Type B pancreatic cell (in vitro differentiated cells): ENCODE measurements around the gene SNAI1. TPM values are rescaled to one million over a fixed set of nuclear protein-coding genes. Genes with fewer than 3 reads are reported as not detected.
A peak's percentile ranks its signal among the peaks of the same experiment; 100 is the strongest.
"Not testable (repeated sequence)": the region's sequence is repeated elsewhere in the genome, so short reads cannot be mapped to it uniquely, and the experiment has no call there.

Experiments used
- DNase-seq: peaks from one replicate; pipeline ENCODE4 v3.0.0; 2021; ENCODE audit warnings: mixed read lengths; ENCODE audit not compliant: unreplicated experiment; ENCODE audit errors: extremely low spot score
- H3K27ac Mint-ChIP-seq: 2 replicates; pipeline ENCODE4 v1.8.0; 2021; ENCODE audit warnings: mild to moderate bottlenecking, mixed read lengths
- H3K27me3 Mint-ChIP-seq: 2 replicates; pipeline ENCODE4 v1.8.0; 2021; ENCODE audit warnings: mixed read lengths
- H3K36me3 Mint-ChIP-seq: 2 replicates; pipeline ENCODE4 v1.8.0; 2021; ENCODE audit warnings: mixed read lengths
- H3K4me1 Mint-ChIP-seq: one replicate; pipeline ENCODE4 v1.8.0; 2021; ENCODE audit warnings: mixed read lengths; ENCODE audit not compliant: unreplicated experiment
- H3K4me3 Mint-ChIP-seq: 2 replicates; pipeline ENCODE4 v1.8.0; 2021; ENCODE audit warnings: mild to moderate bottlenecking, mixed read lengths
- H3K9me3 Mint-ChIP-seq: 2 replicates; pipeline ENCODE4 v1.8.0; 2021; ENCODE audit warnings: mixed read lengths
- total RNA-seq: library from RNA; stranded (reverse); gene quantifications from 2 replicates; pipeline ENCODE4 v1.2.1, GENCODE V29; 2021; ENCODE audit warnings: low replicate concordance
- TF ChIP-seq, protein P1 (sequence below): fragments of 200-600 bp; sonication (generic); conservative IDR thresholded peaks from 2 replicates; pipeline ENCODE4 v1.5.0; 2021; ENCODE audit warnings: antibody characterized with exemption, mild to moderate bottlenecking

Gene SNAI1
- total RNA-seq, 1 donor from 2014 or later, result 30.8 TPM

DNA sequence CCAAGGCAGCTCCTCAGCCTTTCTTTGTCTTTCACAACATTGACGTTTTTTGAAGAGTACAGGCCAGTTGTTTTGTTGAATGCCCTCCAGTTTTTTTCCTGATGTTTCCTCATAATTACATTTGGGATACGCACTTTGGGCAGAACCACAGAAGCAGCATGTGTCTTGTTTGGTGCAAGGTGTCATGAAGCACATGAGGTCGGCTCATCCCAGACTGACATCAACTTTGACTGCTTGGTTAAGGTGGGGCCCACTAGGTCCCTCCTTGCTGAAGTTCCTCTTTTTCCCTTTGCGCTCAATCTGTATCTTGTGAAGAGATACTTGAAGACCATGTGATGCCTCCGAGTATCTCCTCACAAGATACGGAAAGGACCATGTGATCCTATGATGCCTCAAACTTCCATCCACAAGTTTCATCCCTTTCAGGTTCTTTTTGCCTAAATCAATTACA lies 10.5 kb downstream of the SNAI1 start:
- Mint-ChIP-seq H3K4me1 (peaks cover 37% of the 10 kb centered on the region), H3K27ac (no peak overlapping the region), H3K27me3 (no peaks in the 10 kb centered on the region), H3K4me3 (no peak overlapping the region), H3K9me3 (no peaks in the 10 kb centered on the region), H3K36me3 (no peaks in the 10 kb centered on the region)
- TF ChIP-seq, protein P1, sequence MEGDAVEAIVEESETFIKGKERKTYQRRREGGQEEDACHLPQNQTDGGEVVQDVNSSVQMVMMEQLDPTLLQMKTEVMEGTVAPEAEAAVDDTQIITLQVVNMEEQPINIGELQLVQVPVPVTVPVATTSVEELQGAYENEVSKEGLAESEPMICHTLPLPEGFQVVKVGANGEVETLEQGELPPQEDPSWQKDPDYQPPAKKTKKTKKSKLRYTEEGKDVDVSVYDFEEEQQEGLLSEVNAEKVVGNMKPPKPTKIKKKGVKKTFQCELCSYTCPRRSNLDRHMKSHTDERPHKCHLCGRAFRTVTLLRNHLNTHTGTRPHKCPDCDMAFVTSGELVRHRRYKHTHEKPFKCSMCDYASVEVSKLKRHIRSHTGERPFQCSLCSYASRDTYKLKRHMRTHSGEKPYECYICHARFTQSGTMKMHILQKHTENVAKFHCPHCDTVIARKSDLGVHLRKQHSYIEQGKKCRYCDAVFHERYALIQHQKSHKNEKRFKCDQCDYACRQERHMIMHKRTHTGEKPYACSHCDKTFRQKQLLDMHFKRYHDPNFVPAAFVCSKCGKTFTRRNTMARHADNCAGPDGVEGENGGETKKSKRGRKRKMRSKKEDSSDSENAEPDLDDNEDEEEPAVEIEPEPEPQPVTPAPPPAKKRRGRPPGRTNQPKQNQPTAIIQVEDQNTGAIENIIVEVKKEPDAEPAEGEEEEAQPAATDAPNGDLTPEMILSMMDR, result no peak
- no peak for DNase-seq

DNA sequence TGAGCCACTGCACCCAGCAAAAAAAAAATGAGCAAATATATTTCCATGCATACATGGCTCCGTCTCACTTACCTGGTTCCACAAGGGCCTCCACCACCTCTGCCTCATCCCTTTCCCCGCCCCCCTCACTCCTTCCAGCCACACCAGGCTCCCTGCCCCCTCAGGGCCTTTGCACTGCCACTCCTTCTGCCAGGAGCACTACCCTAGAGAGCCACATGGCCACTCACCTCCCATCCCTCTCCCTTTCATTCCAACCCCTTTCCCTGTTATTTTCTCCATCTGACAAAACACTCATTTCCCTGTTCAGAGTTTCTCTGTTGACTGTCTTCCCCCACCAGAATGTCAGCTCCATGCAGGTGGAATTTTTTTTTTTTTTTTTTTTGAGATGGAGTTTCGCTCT lies 12.8 kb downstream of the SNAI1 start:
- Mint-ChIP-seq H3K27ac (no peak overlapping the region), H3K9me3 (no peaks in the 10 kb centered on the region), H3K27me3 (no peaks in the 10 kb centered on the region), H3K4me1 (peaks cover 23% of the 10 kb centered on the region), H3K36me3 (no peaks in the 10 kb centered on the region), H3K4me3 (no peak overlapping the region)
- TF ChIP-seq, protein P1, result no peak
- DNase-seq, result no peak

DNA sequence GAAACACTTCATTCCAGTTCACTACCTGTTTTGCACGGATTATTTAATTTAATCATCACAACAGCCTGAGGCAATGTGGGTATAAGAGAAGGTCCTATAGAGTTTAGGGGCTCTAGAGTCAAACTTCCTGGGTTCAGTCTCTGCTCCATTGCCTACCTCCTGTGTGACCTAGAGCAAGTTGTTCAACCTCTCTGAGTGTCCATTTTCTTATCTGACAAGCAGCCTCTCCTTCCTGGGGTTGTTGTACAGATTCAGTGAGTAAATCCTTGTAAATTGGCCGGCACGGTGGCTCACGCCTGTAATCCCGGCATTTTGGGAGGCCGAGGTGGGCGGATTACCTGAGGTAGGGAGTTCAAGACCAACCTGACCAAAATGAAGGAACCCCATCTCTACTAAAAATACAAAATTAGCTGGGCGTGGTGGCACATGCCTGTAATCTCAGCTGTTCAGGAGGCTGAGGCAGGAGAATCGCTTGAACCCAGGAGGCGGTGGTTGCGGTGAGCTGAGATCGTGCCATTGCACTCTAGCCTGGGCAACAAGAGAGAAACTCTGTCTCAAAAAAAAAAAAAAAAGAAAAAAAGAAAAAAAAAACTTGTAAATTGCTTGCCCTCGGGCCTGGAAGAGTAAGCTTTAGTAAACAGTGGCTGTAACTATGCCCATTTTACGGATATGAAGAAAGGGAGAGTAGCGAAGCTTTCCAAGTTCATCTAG lies 15.9 kb downstream of the SNAI1 start:
- H3K9me3 Mint-ChIP-seq, H3K36me3 Mint-ChIP-seq, DNase-seq, H3K4me3 Mint-ChIP-seq, H3K27me3 Mint-ChIP-seq: not testable (repeated sequence)
- H3K4me1 Mint-ChIP-seq, result peaks cover 22% of the 10 kb centered on the region
- peak overlapping the region; percentile 22 for H3K27ac Mint-ChIP-seq

DNA sequence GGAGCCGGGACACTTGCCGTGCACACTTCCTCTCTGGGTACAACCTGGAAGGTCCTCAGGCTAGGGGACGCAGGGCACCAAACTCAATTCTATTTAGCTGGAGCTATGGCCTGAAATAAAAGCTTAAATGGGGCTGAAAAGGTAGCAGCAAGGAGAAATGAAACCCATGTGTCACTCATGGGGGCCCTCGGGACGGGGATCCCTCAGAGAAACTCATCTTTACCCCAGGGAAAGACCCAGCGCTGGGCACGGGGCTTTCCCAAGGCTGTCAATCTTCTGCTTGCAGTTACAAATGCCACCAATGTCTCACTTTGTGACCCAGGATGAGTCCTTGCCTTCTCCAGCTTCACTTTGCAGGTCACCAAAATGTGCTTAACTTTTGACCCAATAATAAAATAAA lies 16.5 kb downstream of the SNAI1 start:
- H3K27ac Mint-ChIP-seq, result no peak overlapping the region
- no peak for DNase-seq
- H3K4me3 Mint-ChIP-seq, result no peak overlapping the region
- TF ChIP-seq, protein P1, result no peak
- no peaks in the 10 kb centered on the region for H3K9me3 Mint-ChIP-seq
- no peaks in the 10 kb centered on the region for H3K27me3 Mint-ChIP-seq
- H3K4me1 Mint-ChIP-seq, result peaks cover 18% of the 10 kb centered on the region
- H3K36me3 Mint-ChIP-seq, result no peaks in the 10 kb centered on the region

DNA sequence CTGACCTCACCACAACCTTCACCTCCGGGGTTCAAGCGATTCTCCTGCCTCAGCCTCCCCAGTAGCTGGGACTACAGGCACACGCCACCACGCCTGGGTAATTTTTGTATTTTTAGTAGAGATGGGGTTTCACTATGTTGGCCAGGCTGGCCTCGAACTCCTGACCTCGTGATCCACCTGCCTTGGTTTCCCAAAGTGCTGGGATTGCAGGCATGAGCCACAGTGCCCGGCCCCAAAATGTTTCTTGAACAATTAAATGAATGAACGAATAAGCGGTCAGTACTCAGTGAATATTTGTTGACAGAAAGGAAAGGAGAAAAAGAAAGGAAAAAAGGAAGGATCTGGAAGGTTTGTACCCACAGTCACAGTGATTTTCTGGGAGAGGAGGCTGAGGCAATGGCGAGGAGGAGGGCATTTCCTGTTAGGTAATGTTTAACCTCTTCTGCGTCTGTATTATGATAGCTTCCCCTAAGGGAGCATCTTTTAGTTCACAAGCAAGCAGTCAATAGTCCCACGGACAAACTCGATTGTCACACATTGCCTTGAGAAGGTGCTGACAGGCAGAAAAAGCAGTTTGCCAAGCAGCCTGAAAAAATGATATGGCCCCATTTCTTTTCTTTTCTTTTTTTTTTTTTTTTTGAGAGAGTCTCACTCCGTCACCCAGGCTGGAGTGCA lies 17.9 kb downstream of the SNAI1 start:
- H3K4me1 Mint-ChIP-seq, result peaks cover 25% of the 10 kb centered on the region
- not testable (repeated sequence) for H3K27ac Mint-ChIP-seq, H3K36me3 Mint-ChIP-seq

DNA sequence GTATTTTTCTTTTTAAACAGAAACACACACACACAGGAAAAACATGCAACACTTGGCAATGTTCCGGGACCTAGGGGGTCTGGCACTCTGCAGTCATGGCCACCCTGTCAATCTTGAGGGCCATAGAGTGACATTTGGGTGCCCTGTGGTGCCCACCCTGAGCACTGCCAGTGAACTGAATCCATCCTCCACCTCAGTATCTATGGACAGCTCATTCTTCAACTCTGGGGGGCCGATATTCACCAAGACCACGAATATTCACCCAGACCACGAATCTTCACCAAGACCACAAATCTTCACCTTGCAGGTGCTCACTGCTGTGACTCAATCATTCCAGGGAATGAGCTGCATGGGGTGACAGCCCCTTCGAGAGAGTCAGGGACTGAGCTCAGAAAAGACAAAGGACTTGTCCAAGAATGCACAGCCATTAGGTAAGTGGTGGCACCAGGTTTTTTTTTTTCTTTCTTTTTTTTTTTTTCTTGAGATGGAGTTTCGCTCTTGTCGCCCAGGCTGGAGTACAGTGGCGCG lies 19.1 kb downstream of the SNAI1 start:
- no peaks in the 10 kb centered on the region for H3K27me3 Mint-ChIP-seq

More for the DNA sequence above, 17.9 kb downstream of the SNAI1 start:
- peak overlapping the region; percentile 22 for H3K4me3 Mint-ChIP-seq
- not testable (repeated sequence) for H3K27me3 Mint-ChIP-seq, DNase-seq, H3K9me3 Mint-ChIP-seq

More for the DNA sequence above, 19.1 kb downstream of the SNAI1 start:
- no peak overlapping the region for H3K27ac Mint-ChIP-seq
- H3K36me3 Mint-ChIP-seq, result no peaks in the 10 kb centered on the region
- TF ChIP-seq, protein P1, result no peak
- H3K4me1 Mint-ChIP-seq, result peaks cover 26% of the 10 kb centered on the region
- no peak overlapping the region for H3K4me3 Mint-ChIP-seq
- no peak for DNase-seq
- H3K9me3 Mint-ChIP-seq, result no peaks in the 10 kb centered on the region
